Activated naive CD4-positive, alpha-beta T cell treated with anti-CD3 and anti-CD28 coated beads, Interleukin-2, amount 10 ng/mL, durations not matched to agents 7 days and 5 days (primary cell): ENCODE measurements around the gene SPDYE3.
"Not testable (repeated sequence)": the region's sequence is repeated elsewhere in the genome, so short reads cannot be mapped to it uniquely, and the experiment has no call there.

Experiments
- CTCF ChIA-PET: fragments of 350-600 bp; sonication (Branson Sonifier 250); formaldehyde crosslinking; loops from one replicate; lab custom pipeline; 2021; ENCODE audit warnings: antibody characterized with exemption; lab: Charles Lee
- DNase-seq: peaks from one replicate; pipeline ENCODE4 v3.0.0-alpha.2; 2020
- H3K27ac Mint-ChIP-seq: one replicate; pipeline ENCODE4 v1.8.0; 2021; ENCODE audit warnings: mild to moderate bottlenecking, moderate library complexity, mixed read lengths
- H3K27me3 Mint-ChIP-seq: one replicate; pipeline ENCODE4 v1.8.0; 2021; ENCODE audit warnings: mild to moderate bottlenecking, mixed read lengths
- H3K36me3 Mint-ChIP-seq: one replicate; pipeline ENCODE4 v1.8.0; 2021; ENCODE audit warnings: mixed read lengths
- H3K4me1 Mint-ChIP-seq: one replicate; pipeline ENCODE4 v1.8.0; 2021; ENCODE audit warnings: mixed read lengths
- H3K4me3 Mint-ChIP-seq: one replicate; pipeline ENCODE4 v1.8.0; 2021; ENCODE audit warnings: mild to moderate bottlenecking, moderate library complexity, mixed read lengths
- H3K9me3 Mint-ChIP-seq: one replicate; pipeline ENCODE4 v1.8.0; 2021; ENCODE audit warnings: mixed read lengths

SPDYE3 gene

DNA sequence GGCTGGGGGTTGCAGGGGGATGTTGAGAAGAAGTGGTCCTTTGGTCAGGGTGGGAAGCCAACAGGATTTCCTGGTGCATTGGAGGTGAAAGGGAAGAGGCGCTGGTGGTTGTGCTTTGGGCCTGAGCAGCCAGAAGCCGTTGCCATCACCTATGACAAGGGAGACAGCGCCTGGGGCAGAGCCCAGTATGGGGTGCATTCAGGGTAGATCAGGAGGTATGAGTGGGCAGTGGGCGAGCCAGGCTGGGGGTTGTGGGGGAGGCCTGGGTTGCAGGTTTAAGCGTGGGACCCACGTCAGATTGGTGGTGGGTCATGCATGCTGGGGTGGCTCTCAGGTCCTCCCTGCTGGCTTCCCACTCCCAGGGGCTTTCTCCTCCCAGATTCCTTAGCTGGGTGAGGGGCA is 44.2 kb downstream of the SPDYE3 start:
- CTCF ChIA-PET = no interaction called here
- no peak for DNase-seq
- peak overlapping the region; percentile 26 for H3K4me3 Mint-ChIP-seq

DNA sequence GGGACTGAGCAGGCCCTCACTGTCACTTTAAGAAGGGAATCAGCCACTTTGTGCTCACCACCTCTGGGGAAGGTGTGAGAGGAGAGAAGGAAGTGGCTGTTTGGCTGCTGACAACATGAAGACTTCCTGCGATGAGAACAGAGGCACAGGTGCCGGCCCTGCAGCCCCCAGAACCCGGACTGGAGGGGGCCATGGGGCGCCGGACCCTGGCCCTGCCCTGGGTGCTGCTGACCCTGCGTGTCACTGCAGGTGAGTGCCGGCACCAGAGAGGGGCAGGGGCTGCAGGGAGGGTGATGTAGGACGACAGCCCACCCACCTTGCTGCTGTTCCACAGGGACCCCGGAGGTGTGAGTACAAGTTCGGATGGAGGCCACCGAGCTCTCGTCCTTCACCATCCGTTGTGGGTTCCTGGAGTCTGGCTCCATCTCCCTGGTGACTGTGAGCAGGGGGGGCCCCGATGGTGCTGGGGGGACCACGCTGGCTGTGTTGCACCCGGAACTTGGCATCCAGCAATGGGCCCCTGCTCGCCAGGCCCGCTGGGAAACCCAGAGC is 44.8 kb downstream of the SPDYE3 start:
- peak overlapping the region; percentile 80 for H3K27ac Mint-ChIP-seq
- peaks cover 49% of the 10 kb centered on the region for H3K36me3 Mint-ChIP-seq
- DNase-seq, CTCF ChIA-PET, H3K9me3 Mint-ChIP-seq, H3K27me3 Mint-ChIP-seq, H3K4me3 Mint-ChIP-seq: not testable (repeated sequence)
- peaks cover 37% of the 10 kb centered on the region for H3K4me1 Mint-ChIP-seq

More for the DNA sequence above, 44.2 kb downstream of the SPDYE3 start:
- peaks cover 37% of the 10 kb centered on the region for H3K4me1 Mint-ChIP-seq
- peaks cover 55% of the 10 kb centered on the region for H3K36me3 Mint-ChIP-seq
- H3K27ac Mint-ChIP-seq = peak overlapping the region; percentile 81
- H3K27me3 Mint-ChIP-seq = no peaks in the 10 kb centered on the region
- H3K9me3 Mint-ChIP-seq = no peaks in the 10 kb centered on the region

DNA sequence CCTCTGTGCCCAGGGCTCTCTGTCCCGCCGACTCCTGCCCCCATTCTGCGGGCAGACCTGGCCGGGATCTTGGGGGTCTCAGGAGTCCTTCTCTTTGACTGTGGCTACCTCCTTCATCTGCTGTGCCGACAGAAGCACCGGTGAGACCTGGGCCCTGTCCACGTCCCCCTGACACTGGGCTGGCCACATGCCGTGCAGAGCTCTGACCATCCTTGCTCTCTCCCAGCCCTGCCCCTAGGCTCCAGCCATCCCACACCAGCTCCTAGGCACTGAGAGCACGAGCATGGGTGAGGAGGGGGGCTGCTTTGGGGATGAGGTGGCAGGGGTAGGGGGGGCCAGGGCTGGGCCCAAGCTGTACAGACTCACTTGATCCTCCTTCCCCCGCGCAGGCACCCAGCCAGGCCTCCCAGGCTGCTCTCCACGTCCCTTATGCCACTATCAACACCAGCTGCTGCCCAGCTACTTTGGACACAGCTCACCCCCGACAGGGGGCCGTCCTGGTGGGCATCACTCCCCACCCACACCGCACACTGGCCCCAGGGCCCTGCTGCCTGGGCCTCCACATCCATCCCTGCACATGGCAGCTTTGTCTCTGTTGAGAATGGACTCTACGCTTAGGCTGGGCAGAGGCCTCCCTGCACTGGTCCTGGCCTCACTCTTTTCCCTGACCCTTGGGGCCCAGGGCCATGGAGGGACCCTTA is 45.6 kb downstream of the SPDYE3 start:
- Mint-ChIP-seq H3K4me1 (peaks cover 37% of the 10 kb centered on the region), H3K4me3 (no peak overlapping the region), H3K36me3 (peaks cover 43% of the 10 kb centered on the region), H3K9me3 (no peaks in the 10 kb centered on the region), H3K27ac (peak overlapping the region; percentile 84), H3K27me3 (no peaks in the 10 kb centered on the region)
- CTCF ChIA-PET = interaction anchor here (1.0 to 1.2 kb wide), 2 partner anchors 54 to 57 kb away, joined by 3 to 4 read pairs; no protein-coding TSS in a partner anchor
- no peak for DNase-seq

DNA sequence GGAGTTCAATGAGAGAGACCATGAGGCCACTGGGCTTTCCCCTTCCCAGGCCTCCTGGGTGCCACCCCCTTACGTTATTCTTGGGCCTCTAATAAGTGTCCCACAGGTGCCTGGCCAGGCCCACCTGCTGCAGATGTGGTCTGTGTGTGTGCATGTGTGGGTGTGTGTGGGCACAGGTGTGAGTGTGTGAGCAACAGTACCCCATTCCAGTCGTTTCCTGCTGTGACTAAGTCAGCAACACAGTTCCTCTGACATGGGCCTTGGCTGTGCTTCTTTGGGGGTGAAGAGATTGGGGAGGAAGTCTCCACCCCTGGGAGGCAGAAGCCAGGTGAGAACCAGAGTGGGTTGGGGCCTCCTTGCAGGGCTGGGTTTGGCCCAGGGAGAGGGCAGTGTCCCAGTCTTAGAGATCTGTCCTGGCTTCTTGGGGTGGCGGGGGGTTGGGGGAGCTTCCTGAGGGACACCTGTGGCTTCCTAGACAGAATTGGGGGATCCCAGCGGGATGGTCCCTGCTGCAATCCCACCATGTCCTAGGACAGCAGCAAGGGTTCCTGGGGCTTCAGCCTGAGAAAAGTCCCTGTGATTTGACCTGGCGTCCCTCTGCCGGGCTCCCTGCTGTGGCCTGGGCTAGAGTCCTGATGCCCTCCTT is 46.3 kb downstream of the SPDYE3 start:
- Mint-ChIP-seq H3K27me3 (no peaks in the 10 kb centered on the region), H3K27ac (peak overlapping the region; percentile 84), H3K9me3 (no peaks in the 10 kb centered on the region), H3K4me1 (peaks cover 37% of the 10 kb centered on the region), H3K4me3 (no peak overlapping the region), H3K36me3 (peaks cover 40% of the 10 kb centered on the region)
- CTCF ChIA-PET = interaction anchor here (1.0 to 1.2 kb wide), 2 partner anchors 54 to 56 kb away, joined by 3 to 4 read pairs; no protein-coding TSS in a partner anchor
- DNase-seq = no peak

DNA sequence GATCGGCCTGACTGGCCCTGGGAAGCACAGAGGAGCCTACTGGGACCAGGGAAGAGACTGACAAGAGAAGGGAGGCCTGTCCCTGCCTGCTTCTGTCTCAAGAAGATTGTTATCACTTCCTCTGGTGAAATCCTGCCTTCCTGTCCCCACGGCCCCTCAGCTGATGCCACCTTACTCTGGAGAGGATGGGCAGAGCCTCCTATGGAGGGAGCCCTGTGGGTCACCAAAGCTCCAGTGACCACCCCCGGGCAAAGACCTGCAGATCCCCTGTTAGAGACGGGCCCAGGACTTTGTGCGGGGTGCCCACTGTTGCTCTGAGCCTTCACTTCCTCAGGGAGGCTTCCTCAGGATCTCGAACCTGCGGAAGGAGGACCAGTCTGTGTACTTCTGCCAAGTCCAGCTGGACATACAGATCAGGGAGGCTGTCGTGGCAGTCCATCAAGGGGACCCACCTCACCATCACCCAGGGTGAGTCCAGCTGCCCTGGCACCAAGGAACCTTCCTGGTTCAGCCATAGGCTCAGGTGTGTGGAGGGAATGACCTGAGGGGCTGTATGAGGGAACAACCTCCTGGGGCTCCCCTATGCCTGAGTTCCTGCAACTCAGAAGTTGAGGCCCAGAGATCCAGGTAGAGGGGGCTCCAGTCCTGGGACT is 49.0 kb downstream of the SPDYE3 start:
- CTCF ChIA-PET = no interaction called here
- H3K9me3 Mint-ChIP-seq = no peaks in the 10 kb centered on the region
- no peaks in the 10 kb centered on the region for H3K27me3 Mint-ChIP-seq
- no peak overlapping the region for H3K4me3 Mint-ChIP-seq
- H3K36me3 Mint-ChIP-seq = peaks cover 36% of the 10 kb centered on the region
- no peak overlapping the region for H3K27ac Mint-ChIP-seq
- no peak for DNase-seq
- H3K4me1 Mint-ChIP-seq = peaks cover 21% of the 10 kb centered on the region

DNA sequence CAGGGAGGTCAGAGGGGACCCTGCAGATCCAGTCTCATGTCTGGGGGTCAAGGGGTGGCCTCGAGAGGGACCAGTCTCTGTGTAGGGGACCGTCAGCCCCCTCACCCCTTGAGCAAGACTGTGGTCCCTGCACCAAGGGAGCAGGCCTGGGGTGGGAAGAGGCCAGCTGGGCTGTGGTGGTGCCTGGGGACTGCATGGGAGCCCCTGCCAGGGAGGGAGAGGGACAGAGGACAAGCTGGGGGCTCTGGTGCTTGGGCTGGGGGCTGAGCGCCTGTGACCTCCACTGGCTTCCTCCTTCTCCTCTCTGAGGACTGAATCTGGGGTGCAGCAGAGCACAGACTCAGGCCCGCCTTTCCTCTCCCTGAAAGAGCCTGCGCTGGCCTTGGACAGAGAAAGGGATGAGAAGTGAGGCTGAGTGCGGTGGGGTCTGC is 49.6 kb downstream of the SPDYE3 start:
- CTCF ChIA-PET = no interaction called here
- peaks cover 40% of the 10 kb centered on the region for H3K36me3 Mint-ChIP-seq
- no peaks in the 10 kb centered on the region for H3K27me3 Mint-ChIP-seq
- H3K9me3 Mint-ChIP-seq = no peaks in the 10 kb centered on the region
- H3K27ac Mint-ChIP-seq = no peak overlapping the region
- H3K4me3 Mint-ChIP-seq = no peak overlapping the region
- H3K4me1 Mint-ChIP-seq = peaks cover 16% of the 10 kb centered on the region
- DNase-seq = no peak

DNA sequence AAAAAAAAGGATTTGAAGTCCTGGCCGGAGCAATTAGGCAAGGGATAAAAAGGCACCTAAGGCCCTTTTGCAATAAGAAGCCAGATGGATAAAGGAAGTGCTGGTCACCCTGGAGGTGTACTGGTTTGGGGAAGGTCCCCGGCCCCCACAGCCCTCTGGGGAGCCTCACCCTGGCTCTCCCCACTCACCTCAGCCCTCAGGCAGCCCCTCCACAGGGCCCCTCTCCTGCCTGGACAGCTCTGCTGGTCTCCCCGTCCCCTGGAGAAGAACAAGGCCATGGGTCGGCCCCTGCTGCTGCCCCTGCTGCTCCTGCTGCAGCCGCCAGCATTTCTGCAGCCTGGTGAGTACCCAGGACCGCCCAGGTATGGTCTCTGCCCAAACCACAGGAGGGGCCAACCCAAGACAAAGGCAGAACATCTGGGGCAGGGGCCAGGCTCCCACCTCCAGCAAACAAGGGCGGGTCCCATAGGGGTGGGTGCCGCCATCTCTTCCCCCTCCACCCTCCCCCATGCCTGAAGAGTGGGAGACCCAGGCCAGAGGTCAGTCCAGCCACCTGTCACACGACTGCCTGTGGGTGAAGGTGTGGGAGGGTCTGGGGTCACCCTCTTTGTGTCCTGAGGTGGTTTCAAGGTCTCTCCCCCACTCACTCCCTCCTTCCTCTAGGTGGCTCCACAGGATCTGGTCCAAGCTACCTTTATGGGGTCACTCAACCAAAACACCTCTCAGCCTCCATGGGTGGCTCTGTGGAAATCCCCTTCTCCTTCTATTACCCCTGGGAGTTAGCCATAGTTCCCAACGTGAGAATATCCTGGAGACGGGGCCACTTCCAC is 50.7 kb downstream of the SPDYE3 start, which contains the start of gene PILRB:
Gene PILRB, plus strand, starts transcription at position 91 of the 830 bp plus-strand sequence. Its CDS starts 186 bp downstream, at position 277.
- peaks cover 9% of the 10 kb centered on the region for H3K4me1 Mint-ChIP-seq
- H3K9me3 Mint-ChIP-seq = no peaks in the 10 kb centered on the region
- no peak within 1 kb of the TSS for H3K4me3 Mint-ChIP-seq
- peaks cover 49% of the 10 kb centered on the region for H3K36me3 Mint-ChIP-seq
- no peaks in the 10 kb centered on the region for H3K27me3 Mint-ChIP-seq
- CTCF ChIA-PET = interaction anchor here (0.9 to 1.6 kb wide), 2 partner anchors 49 to 225 kb away, joined by 3 to 9 read pairs; no protein-coding TSS in a partner anchor
- DNase-seq = no peak
- no peak within 1 kb of the TSS for H3K27ac Mint-ChIP-seq

DNA sequence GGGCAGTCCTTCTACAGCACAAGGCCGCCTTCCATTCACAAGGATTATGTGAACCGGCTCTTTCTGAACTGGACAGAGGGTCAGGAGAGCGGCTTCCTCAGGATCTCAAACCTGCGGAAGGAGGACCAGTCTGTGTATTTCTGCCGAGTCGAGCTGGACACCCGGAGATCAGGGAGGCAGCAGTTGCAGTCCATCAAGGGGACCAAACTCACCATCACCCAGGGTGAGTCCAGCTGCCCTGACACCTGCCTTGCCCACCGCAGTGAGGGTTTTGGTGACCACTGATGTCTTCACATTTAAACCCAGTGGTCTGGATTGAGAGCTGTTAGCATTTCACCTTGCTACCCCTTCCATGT is 51.3 kb downstream of the SPDYE3 start:
- Mint-ChIP-seq H3K27me3 (no peaks in the 10 kb centered on the region), H3K27ac (no peak overlapping the region), H3K4me3 (no peak overlapping the region), H3K9me3 (no peaks in the 10 kb centered on the region), H3K4me1 (peaks cover 3% of the 10 kb centered on the region), H3K36me3 (peaks cover 49% of the 10 kb centered on the region)
- no peak for DNase-seq
- CTCF ChIA-PET = interaction anchor here (0.9 to 1.6 kb wide), 2 partner anchors 48 to 226 kb away, joined by 3 to 9 read pairs; no protein-coding TSS in a partner anchor

DNA sequence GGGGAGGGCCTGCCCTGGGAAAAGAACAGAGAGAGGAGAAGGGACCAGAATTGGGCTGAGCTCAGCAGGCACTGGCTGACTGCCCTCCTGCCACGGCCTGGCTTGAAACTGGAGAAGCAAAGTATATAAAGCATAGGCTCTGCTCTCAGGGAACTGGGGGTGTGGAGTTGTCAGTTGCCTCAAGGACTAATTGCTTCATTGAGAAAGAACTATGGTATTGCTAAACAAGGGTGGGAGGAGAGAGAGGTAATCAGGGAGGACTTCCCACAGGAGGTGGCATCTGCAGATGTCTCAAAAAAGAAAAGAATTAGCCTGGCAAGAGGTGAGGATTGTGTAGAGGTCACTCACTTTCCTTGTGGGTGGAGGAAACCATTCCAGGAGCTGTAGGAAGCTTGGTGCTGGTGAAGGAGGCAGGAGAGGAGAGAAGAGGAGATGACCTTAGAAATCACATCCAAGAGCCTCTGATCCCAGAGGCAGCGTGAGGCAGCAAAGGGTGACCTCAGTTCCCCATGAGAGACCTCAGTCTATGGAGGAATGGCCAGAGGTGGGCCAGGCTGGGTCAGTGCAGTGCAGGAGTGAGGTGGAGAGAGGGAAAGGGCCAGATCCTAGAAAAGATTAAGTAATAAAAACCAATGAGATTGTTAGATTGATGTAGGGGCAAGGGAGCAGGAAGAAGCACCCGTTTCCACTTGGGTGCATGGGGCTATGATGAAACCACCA is 52.8 kb downstream of the SPDYE3 start:
- CTCF ChIA-PET = interaction anchor here (1.6 kb wide), 1 partner anchor 47 kb away, joined by 9 read pairs; no protein-coding TSS in a partner anchor
- Mint-ChIP-seq H3K4me3 (no peak overlapping the region), H3K9me3 (no peaks in the 10 kb centered on the region), H3K27me3 (no peaks in the 10 kb centered on the region), H3K4me1 (peaks cover 11% of the 10 kb centered on the region), H3K27ac (no peak overlapping the region), H3K36me3 (peaks cover 52% of the 10 kb centered on the region)
- no peak for DNase-seq

DNA sequence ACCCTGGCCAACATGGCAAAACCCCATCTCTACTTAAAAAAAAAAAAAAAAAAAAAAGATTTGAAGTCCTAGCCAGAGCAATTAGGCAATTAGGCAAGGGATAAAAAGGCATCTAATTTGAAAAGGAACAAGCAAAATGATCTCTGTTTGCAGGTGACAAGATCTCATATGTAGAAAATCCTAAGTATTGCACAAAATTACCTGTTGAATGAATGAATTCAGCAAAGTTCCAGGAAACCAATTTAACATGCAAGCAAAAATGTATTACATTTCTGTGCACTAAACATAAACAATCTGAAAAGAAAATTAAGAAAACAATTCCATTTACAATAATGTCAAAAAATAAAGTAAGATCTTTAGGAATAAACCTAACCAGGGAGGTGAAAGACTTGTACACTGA is 55.6 kb downstream of the SPDYE3 start:
- H3K9me3 Mint-ChIP-seq = no peaks in the 10 kb centered on the region
- no peaks in the 10 kb centered on the region for H3K27me3 Mint-ChIP-seq
- CTCF ChIA-PET = no interaction called here
- no peak overlapping the region for H3K4me3 Mint-ChIP-seq
- H3K4me1 Mint-ChIP-seq = peaks cover 30% of the 10 kb centered on the region
- peaks cover 60% of the 10 kb centered on the region for H3K36me3 Mint-ChIP-seq
- DNase-seq = no peak
- H3K27ac Mint-ChIP-seq = no peak overlapping the region

DNA sequence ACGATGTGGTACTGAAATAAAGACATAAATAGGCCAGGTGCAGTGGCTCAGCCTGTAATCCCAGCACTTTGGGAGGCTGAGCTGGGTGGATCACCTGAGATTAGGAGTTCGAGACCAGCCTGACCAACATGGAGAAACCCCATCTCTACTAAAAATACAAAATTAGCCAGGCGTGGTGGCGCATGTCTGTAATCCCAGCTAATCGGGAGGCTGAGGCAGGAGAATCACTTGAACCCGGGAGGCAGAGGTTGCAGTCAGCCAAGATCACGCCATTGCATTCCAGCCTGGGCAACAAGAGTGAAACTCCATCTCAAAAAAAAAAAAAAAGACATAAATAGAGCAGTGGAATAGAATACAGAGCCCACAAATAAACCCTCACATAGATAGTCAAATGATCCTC is 56.3 kb downstream of the SPDYE3 start:
- H3K27ac Mint-ChIP-seq, CTCF ChIA-PET, DNase-seq, H3K27me3 Mint-ChIP-seq, H3K4me3 Mint-ChIP-seq, H3K9me3 Mint-ChIP-seq: not testable (repeated sequence)
- peaks cover 60% of the 10 kb centered on the region for H3K36me3 Mint-ChIP-seq
- peaks cover 30% of the 10 kb centered on the region for H3K4me1 Mint-ChIP-seq

DNA sequence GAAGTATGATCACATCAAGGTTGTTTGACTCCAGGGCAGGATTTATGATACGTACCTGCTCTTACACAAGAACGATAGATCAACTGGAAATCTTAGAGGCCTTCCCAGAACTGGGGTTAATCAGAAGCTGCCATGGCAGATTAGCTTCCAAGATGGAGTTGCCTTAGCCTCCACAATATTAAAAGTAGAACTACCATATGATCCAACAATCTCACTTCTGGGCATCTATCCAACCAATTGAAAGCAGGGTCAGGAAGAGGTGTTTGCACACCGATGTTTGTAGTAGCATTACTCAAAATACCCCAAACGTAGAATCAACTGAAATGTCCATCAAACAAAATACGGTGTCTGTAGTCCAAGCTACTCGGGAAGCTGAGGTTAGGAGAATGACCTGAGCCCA is 57.0 kb downstream of the SPDYE3 start:
- Mint-ChIP-seq H3K27me3 (no peaks in the 10 kb centered on the region), H3K27ac (no peak overlapping the region), H3K4me1 (peaks cover 30% of the 10 kb centered on the region), H3K36me3 (peaks cover 56% of the 10 kb centered on the region), H3K9me3 (no peaks in the 10 kb centered on the region), H3K4me3 (no peak overlapping the region)
- CTCF ChIA-PET = no interaction called here
- DNase-seq = no peak

DNA sequence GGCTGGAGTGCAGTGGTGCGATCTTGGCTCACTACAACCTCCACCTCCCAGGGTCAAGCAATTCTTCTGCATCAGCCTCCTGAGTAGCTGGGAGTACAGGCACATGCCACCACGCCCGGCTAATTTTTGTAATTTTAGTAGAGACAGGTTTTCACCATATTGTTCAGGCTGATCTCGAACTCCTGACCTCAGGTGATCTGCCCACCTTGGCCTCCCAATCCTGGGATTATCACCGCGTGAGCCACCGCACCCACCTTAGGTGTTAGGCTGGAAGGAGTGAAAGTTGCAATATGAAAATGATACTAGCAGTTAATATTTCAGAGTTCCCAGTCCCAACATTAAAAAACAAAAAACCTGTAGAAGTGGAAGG is 58.5 kb downstream of the SPDYE3 start:
- peaks cover 46% of the 10 kb centered on the region for H3K36me3 Mint-ChIP-seq
- CTCF ChIA-PET = interaction anchor here (0.6 to 1.0 kb wide), 2 partner anchors 41 to 259 kb away, joined by 3 read pairs; no protein-coding TSS in a partner anchor
- peaks cover 33% of the 10 kb centered on the region for H3K4me1 Mint-ChIP-seq

More for the DNA sequence above, 58.5 kb downstream of the SPDYE3 start:
- H3K9me3 Mint-ChIP-seq, H3K4me3 Mint-ChIP-seq, H3K27me3 Mint-ChIP-seq, DNase-seq: not testable (repeated sequence)
- H3K27ac Mint-ChIP-seq = peak overlapping the region; percentile 74
